ENCODE measurements around the gene GPT2. TPM values are rescaled to one million over a fixed set of nuclear protein-coding genes. Genes with fewer than 3 reads are reported as not detected.

The GPT2 gene
- total RNA-seq, 3 donors from 2014 or later = 9.2 to 20.8 (median 10.5) TPM

DNA sequence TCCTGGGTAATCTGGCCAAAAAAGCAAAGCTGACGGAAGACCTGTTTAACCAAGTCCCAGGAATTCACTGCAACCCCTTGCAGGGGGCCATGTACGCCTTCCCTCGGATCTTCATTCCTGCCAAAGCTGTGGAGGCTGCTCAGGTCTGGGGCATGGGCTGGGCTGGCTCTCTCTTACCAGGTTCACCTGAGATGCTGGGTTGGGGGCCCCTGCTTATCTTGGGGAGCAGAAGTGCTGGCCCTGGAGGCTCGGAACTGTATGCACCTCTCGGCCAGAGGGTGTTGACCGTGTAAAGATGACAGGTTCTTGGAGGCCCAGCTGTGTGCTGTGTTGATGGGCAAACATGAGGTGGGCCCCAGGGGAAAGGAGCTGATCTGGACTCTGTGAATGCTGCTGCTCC, 40.2 kb downstream of the GPT2 start:
- H3K36me3 ChIP-seq (ENCODE audit: low read depth) = no peaks in the 10 kb centered on the region
- peaks cover 11% of the 10 kb centered on the region for H3K4me1 ChIP-seq (ENCODE audit: low read depth)
- ATAC-seq (no peak), DNase-seq (no peak)
- no peak overlapping the region for H3K4me3 ChIP-seq
- H3K9me3 ChIP-seq = no peaks in the 10 kb centered on the region
- intact Hi-C loops (cut with DNase I, micrococcal nuclease) = no loop called here
- no peak for TF ChIP-seq CTCF (IDR thresholded peaks at IDR 0.05)

- ATAC-seq (no peak), DNase-seq (no peak)
- TF ChIP-seq CTCF (IDR thresholded peaks at IDR 0.05) = no peak
- H3K9me3 ChIP-seq = no peaks in the 10 kb centered on the region
- no peaks in the 10 kb centered on the region for H3K36me3 ChIP-seq (ENCODE audit: low read depth)
- H3K4me3 ChIP-seq = no peak overlapping the region
- H3K4me1 ChIP-seq (ENCODE audit: low read depth) = no peaks in the 10 kb centered on the region
- intact Hi-C loops (cut with DNase I, micrococcal nuclease) = no loop called here
Observed at GRCh38 chr16:46926470-46927225, 42.5 kb downstream of the GPT2 start.

DNA sequence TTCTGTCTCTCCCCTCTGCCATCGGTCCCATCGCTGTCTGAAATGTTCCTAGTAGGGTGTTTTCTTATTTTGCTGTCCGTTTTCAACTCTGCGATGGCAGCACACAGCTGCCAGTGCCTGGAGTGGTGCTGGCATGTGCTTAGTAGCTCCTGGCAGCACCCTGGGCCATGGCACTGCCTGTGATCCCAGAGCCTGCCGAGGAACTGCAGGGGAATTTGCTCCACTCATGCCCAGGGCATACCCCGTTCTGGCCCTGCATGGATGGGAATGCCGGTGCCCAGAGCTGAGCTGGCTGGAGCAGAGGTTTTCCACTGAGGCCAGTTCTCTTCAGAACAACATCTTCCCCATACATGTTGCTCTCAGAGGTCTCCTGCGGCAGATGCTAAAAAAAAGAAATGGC, 43.1 kb downstream of the GPT2 start:
- no peaks in the 10 kb centered on the region for H3K9me3 ChIP-seq
- no peaks in the 10 kb centered on the region for H3K4me1 ChIP-seq (ENCODE audit: low read depth)
- intact Hi-C loops (cut with DNase I, micrococcal nuclease) = no loop called here
- TF ChIP-seq CTCF (IDR thresholded peaks at IDR 0.05) = no peak
- H3K36me3 ChIP-seq (ENCODE audit: low read depth) = no peaks in the 10 kb centered on the region
- no peak for ATAC-seq
- no peak overlapping the region for H3K4me3 ChIP-seq
- no peak for DNase-seq

DNA sequence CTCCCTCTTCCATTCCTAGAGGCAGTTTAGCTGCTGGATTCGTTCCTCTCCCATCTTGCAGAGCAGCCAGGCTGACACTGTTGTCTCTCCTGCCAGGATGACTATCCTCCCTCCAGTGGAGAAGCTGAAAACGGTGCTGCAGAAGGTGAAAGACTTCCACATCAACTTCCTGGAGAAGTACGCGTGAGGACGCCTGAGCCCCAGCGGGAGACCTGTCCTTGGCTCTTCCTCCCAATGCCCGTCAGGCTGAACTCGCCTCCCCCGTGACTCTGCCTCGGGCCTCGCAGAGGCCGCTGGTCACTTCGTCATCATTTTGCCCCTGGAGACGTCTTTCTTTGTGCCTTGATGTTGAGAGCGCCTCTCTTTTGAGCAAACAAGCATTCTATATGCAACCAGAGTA, 44.6 kb downstream of the GPT2 start:
- H3K9me3 ChIP-seq = no peaks in the 10 kb centered on the region
- no peaks in the 10 kb centered on the region for H3K36me3 ChIP-seq (ENCODE audit: low read depth)
- no peak for ATAC-seq
- H3K4me3 ChIP-seq = no peak overlapping the region
- DNase-seq = no peak
- TF ChIP-seq CTCF (IDR thresholded peaks at IDR 0.05) = no peak
- intact Hi-C loops (cut with DNase I, micrococcal nuclease) = no loop called here
- no peaks in the 10 kb centered on the region for H3K4me1 ChIP-seq (ENCODE audit: low read depth)

DNA sequence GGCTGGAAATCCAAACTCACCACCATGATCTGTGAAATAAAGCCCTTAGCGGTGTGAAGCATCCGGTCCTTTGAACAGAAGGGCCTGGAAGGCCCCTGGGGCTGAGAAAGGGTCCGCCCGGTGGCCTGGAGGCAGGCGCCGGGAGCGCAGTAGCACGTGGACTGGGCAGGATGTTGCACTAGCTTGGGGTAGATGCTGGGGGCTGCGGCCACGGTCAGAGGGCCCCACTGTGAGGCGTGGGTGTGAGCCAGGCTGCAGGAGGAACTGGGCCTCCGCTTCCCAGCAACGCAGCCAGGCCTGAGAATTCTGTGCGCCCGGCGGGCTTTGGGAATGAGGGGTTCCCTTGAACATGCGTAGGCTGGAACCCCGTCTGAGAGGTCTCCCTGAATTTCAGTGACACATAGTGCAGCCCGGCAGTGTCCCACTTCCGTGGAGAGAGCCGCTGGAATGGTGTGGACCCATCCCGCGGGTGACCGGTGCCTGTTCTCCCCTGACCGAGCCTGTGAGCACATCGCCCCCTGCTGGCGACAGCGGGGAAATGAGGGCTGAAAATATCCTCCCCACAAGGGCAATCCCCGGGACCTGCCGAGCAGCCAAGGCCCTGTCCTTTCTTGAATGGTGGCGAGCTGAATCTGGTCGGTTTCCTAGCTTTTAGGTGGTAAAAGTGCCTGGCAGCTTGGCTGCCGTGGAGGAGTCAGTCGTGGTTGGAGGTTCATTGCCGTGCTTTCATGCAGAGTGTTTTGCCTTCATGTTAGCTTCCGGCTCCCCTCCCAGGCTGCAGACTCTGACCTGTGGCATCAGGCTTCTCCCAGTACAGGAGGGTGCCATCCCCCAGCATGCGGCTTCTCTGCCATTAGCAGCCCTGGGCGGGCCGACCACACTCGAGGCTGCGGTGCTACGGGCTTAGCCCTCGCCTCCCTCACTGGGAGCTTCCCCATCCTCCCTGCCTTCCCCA, 45.5 kb downstream of the GPT2 start:
- Histone ChIP-seq H3K4me1 (ENCODE audit: low read depth) (no peaks in the 10 kb centered on the region), H3K9me3 (no peaks in the 10 kb centered on the region), H3K4me3 (no peak overlapping the region), H3K36me3 (ENCODE audit: low read depth) (no peaks in the 10 kb centered on the region)
- DNase-seq (peak; percentile 73 to 84 (median 76)), ATAC-seq (peak; percentile 97)
- peak; percentile 80 for TF ChIP-seq CTCF (IDR thresholded peaks at IDR 0.05)
- intact Hi-C loops (cut with DNase I, micrococcal nuclease) = no loop called here
